H9 (cell line): ENCODE measurements around the gene SP3. TPM values are rescaled to one million over a fixed set of nuclear protein-coding genes. Genes with fewer than 3 reads are reported as not detected.

Source experiments
- DNase-seq: peaks from one replicate; pipeline ENCODE4 v3.0.0-alpha.2; 2017
- H2AFZ ChIP-seq: one replicate; pipeline ENCODE4 v1.6.1; 2013; ENCODE audit warnings: mild to moderate bottlenecking, low read length, control low read depth, moderate library complexity
- H2AK5ac ChIP-seq: 2 replicates; pipeline ENCODE4 v1.6.1; 2013; ENCODE audit warnings: low read length, control low read depth, mixed read lengths; ENCODE audit not compliant: insufficient read length
- H2BK120ac ChIP-seq: one replicate; pipeline ENCODE4 v1.6.1; 2013; ENCODE audit warnings: low read depth, mild to moderate bottlenecking, low read length, control low read depth, inconsistent platforms; ENCODE audit not compliant: poor library complexity, severe bottlenecking
- H2BK12ac ChIP-seq: 2 replicates; pipeline ENCODE4 v1.6.1; 2013; ENCODE audit warnings: low read length, control low read depth, mixed read lengths, low read depth; ENCODE audit not compliant: insufficient read length
- H2BK15ac ChIP-seq: 2 replicates; pipeline ENCODE4 v1.6.1; 2013; ENCODE audit warnings: low read depth, low read length, control low read depth
- H2BK20ac ChIP-seq: one replicate; pipeline ENCODE4 v1.6.1; 2013; ENCODE audit warnings: low read depth, mild to moderate bottlenecking, low read length, control low read depth, inconsistent platforms; ENCODE audit not compliant: poor library complexity, severe bottlenecking
- H2BK5ac ChIP-seq: 2 replicates; pipeline ENCODE4 v1.6.1; 2013; ENCODE audit warnings: low read length, control low read depth, mixed read lengths; ENCODE audit not compliant: insufficient read length
- H3K14ac ChIP-seq: 2 replicates; pipeline ENCODE4 v1.6.1; 2013; ENCODE audit warnings: low read length, control low read depth; ENCODE audit not compliant: insufficient read depth
- H3K18ac ChIP-seq: 2 replicates; pipeline ENCODE4 v1.6.1; 2013; ENCODE audit warnings: low read depth, mild to moderate bottlenecking, mixed read lengths, low read length, control low read depth; ENCODE audit not compliant: insufficient read length
- H3K23ac ChIP-seq: 2 replicates; pipeline ENCODE4 v1.6.1; 2013; ENCODE audit warnings: low read length, control low read depth, mixed read lengths, low read depth; ENCODE audit not compliant: insufficient read length
- H3K23me2 ChIP-seq: 2 replicates; pipeline ENCODE4 v1.6.1; 2013; ENCODE audit warnings: low read depth, mild to moderate bottlenecking, mixed read lengths, low read length, control low read depth; ENCODE audit not compliant: insufficient read length, poor library complexity, severe bottlenecking
- H3K27ac ChIP-seq: 2 replicates; pipeline ENCODE4 v1.5.1; 2013; ENCODE audit warnings: low read length, control low read depth, mixed read lengths, low read depth; ENCODE audit not compliant: insufficient read length
- H3K27me3 ChIP-seq: 2 replicates; pipeline ENCODE4 v1.6.1; 2013; ENCODE audit warnings: low read length, control low read depth, inconsistent platforms; ENCODE audit not compliant: insufficient read depth
- H3K4ac ChIP-seq: 2 replicates; pipeline ENCODE4 v1.6.1; 2013; ENCODE audit warnings: low read depth, mild to moderate bottlenecking, control low read depth, inconsistent platforms, low read length, moderate library complexity
- H3K4me1 ChIP-seq: 2 replicates; pipeline ENCODE4 v1.6.1; 2013; ENCODE audit warnings: low read length, control low read depth, inconsistent platforms; ENCODE audit not compliant: insufficient read depth
- H3K4me2 ChIP-seq: 2 replicates; pipeline ENCODE4 v1.6.1; 2013; ENCODE audit warnings: low read length, control low read depth, mixed read lengths; ENCODE audit not compliant: insufficient read length, insufficient read depth
- H3K56ac ChIP-seq: 2 replicates; pipeline ENCODE4 v1.6.1; 2013; ENCODE audit warnings: low read depth, mild to moderate bottlenecking, mixed read lengths, low read length, control low read depth; ENCODE audit not compliant: insufficient read length
- H3K79me1 ChIP-seq: 2 replicates; pipeline ENCODE4 v1.6.1; 2013; ENCODE audit warnings: low read depth, mild to moderate bottlenecking, moderate library complexity, low read length, control low read depth, inconsistent platforms; ENCODE audit not compliant: insufficient read depth, poor library complexity, severe bottlenecking
- H3K79me2 ChIP-seq: 2 replicates; pipeline ENCODE4 v1.6.1; 2013; ENCODE audit warnings: low read length, control low read depth, inconsistent platforms; ENCODE audit not compliant: insufficient read depth
- H3K9ac ChIP-seq: 2 replicates; pipeline ENCODE4 v1.6.1; 2013; ENCODE audit warnings: low read length, control low read depth, mixed read lengths; ENCODE audit not compliant: insufficient read length; ENCODE audit errors: extremely low read depth
- H3K9me3 ChIP-seq: one replicate; pipeline ENCODE4 v1.6.1; 2013; ENCODE audit warnings: low read depth, low read length, inconsistent platforms; ENCODE audit not compliant: control insufficient read depth
- H3T11ph ChIP-seq: one replicate; pipeline ENCODE4 v1.6.1; 2013; ENCODE audit warnings: mild to moderate bottlenecking, low read length, control low read depth, inconsistent platforms
- H4K20me1 ChIP-seq: one replicate; pipeline ENCODE4 v1.6.1; 2013; ENCODE audit not compliant: control insufficient read depth, insufficient read length, insufficient read depth
- H4K5ac ChIP-seq: 2 replicates; pipeline ENCODE4 v1.6.1; 2013; ENCODE audit warnings: low read depth, mild to moderate bottlenecking, mixed read lengths, low read length, control low read depth; ENCODE audit not compliant: insufficient read length
- H4K8ac ChIP-seq: replicated peaks from 2 replicates; pipeline ENCODE4 v1.6.1; 2013; ENCODE audit warnings: low read length, control low read depth, mixed read lengths, low read depth; ENCODE audit not compliant: insufficient read length
- H4K91ac ChIP-seq: 2 replicates; pipeline ENCODE4 v1.6.1; 2013; ENCODE audit warnings: low read depth, mild to moderate bottlenecking, moderate library complexity, mixed read lengths, low read length, control low read depth; ENCODE audit not compliant: insufficient read length
- H3K27ac Mint-ChIP-seq, 3 experiments: 2 replicates in 2 of 3; 3 replicates in 1 of 3; pipeline ENCODE4 v1.8.0; 2020 to 2021; ENCODE audit warnings: mixed read lengths in 3 of 3, mild to moderate bottlenecking in 1 of 3, moderate library complexity in 1 of 3
- H3K27me3 Mint-ChIP-seq: 2 replicates; pipeline ENCODE4 v1.8.0; 2021; ENCODE audit warnings: low read depth, mild to moderate bottlenecking, moderate library complexity, mixed read lengths
- H3K36me3 Mint-ChIP-seq, 3 experiments: 2 replicates in 2 of 3; 3 replicates in 1 of 3; pipeline ENCODE4 v1.8.0; 2020 to 2021; ENCODE audit warnings: low read depth in 3 of 3, mixed read lengths in 3 of 3; ENCODE audit not compliant: insufficient read depth in 1 of 3
- H3K4me1 Mint-ChIP-seq, 2 experiments: 2 replicates each; pipeline ENCODE4 v1.8.0; 2020; ENCODE audit warnings: mixed read lengths in 2 of 2
- H3K4me3 Mint-ChIP-seq, 2 experiments: 2 replicates in 1 of 2; 3 replicates in 1 of 2; pipeline ENCODE4 v1.8.0; 2020 to 2021; ENCODE audit warnings: mild to moderate bottlenecking in 2 of 2, mixed read lengths in 2 of 2, moderate library complexity in 1 of 2
- H3K9me3 Mint-ChIP-seq, 2 experiments: 2 replicates in 1 of 2; 3 replicates in 1 of 2; pipeline ENCODE4 v1.8.0; 2020; ENCODE audit warnings: mild to moderate bottlenecking in 2 of 2, mixed read lengths in 2 of 2, moderate library complexity in 1 of 2
- CTCF ChIP-seq: fragments of 200-600 bp; sonication (generic); conservative IDR thresholded peaks from 3 replicates; pipeline ENCODE4 v1.8.0; 2021; ENCODE audit warnings: antibody characterized with exemption, mild to moderate bottlenecking
- WGBS: extraction: QIAGEN DNeasy Blood & Tissue Kit; methylation state at CpG from one replicate; pipeline ENCODE4 v1.1.7; 2013; ENCODE audit warnings: missing lambda C conversion rate, low lambda C conversion rate, mixed read lengths; ENCODE audit not compliant: insufficient read length; ENCODE audit errors: extremely low coverage; 5-methylcytosine and 5-hydroxymethylcytosine counted together
- total RNA-seq: library from RNA; stranded (reverse); gene quantifications from 2 replicates; pipeline ENCODE4 v1.2.1, GENCODE V29; 2021

SP3 gene
- total RNA-seq, 1 experiment from 2014 or later, result 86.3 TPM

- Histone ChIP-seq H2BK120ac (no peak overlapping the region), H4K20me1 (no peaks in the 10 kb centered on the region), H3K9me3 (no peaks in the 10 kb centered on the region), H3K4me1 (no peaks in the 10 kb centered on the region), H3K23me2 (no peaks in the 10 kb centered on the region), H3K27me3 (no peaks in the 10 kb centered on the region), H2AFZ (no peak overlapping the region), H4K91ac (no peak overlapping the region), H2AK5ac (no peak overlapping the region), H3K79me1 (no peaks in the 10 kb centered on the region), H3K4ac (no peak overlapping the region), H3K9ac (no peak overlapping the region), H3K56ac (no peak overlapping the region), H2BK5ac (no peak overlapping the region), H3K27ac (no peak overlapping the region), H3K14ac (no peak overlapping the region), H2BK12ac (no peak overlapping the region), H3K18ac (no peak overlapping the region), H4K5ac (no peak overlapping the region), H3K79me2 (no peaks in the 10 kb centered on the region), H3K23ac (no peak overlapping the region), H2BK15ac (no peak overlapping the region), H3T11ph (no peak overlapping the region), H3K4me2 (no peak overlapping the region), H2BK20ac (no peak overlapping the region), H4K8ac (no peak overlapping the region)
- WGBS, result no CpG with 5 or more reads among the region's 1 CpG
- H3K27ac Mint-ChIP-seq, result no peak overlapping the region
- peaks cover 0 to 3% of the 10 kb centered on the region in 2 experiments; a peak in 1 of 4 replicates for H3K4me1 Mint-ChIP-seq
- H3K9me3 Mint-ChIP-seq, result no peaks in the 10 kb centered on the region
- no peak for TF ChIP-seq CTCF
- H3K4me3 Mint-ChIP-seq, result no peak overlapping the region
- DNase-seq, result no peak
- peaks cover 6% of the 10 kb centered on the region for H3K27me3 Mint-ChIP-seq
- H3K36me3 Mint-ChIP-seq, result no peaks in the 10 kb centered on the region
Observed at GRCh38 chr2:173993459-173993858, 28.3 kb upstream of the SP3 start.
